Mammary epithelial cell (primary cell): ENCODE results near the gene DTD1.

Experiments
- EZH2 ChIP-seq: IDR thresholded peaks from 2 replicates; pipeline ENCODE4 v1.6.1; 2012; ENCODE audit warnings: low read length, inconsistent platforms, borderline replicate concordance
- TF ChIP-seq, protein P1 (sequence below), 2 donors: IDR thresholded peaks in 1 of 2; conservative IDR thresholded peaks in 1 of 2; 2 replicates each; pipeline ENCODE4 v1.5.1; 2011 to 2012; ENCODE audit warnings: inconsistent platforms in 2 of 2, low read length in 2 of 2, mild to moderate bottlenecking in 2 of 2, control low read depth in 1 of 2, low read depth in 1 of 2; ENCODE audit not compliant: insufficient read depth in 1 of 2; ENCODE audit errors: extremely low read depth in 1 of 2

DNA sequence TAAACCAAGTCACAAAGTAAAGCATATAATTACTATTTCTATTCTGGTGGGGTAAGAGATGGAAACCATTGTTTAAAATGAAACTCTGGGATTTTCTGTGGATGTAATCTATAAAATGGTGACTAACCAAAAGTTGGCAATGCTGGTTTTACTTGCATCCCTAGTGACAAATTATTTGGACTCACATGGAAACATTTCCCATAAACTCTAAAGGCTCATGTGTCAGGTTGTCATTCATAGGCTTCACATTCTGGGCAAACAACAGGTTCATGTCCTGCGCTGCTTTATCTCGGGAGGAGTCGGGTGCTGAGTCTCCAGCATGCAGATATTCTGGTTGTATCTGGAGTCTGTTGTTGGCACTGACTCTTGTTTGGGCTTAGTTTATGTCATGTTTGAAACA lies 127.7 kb downstream of the DTD1 start:
- TF ChIP-seq, protein P1, sequence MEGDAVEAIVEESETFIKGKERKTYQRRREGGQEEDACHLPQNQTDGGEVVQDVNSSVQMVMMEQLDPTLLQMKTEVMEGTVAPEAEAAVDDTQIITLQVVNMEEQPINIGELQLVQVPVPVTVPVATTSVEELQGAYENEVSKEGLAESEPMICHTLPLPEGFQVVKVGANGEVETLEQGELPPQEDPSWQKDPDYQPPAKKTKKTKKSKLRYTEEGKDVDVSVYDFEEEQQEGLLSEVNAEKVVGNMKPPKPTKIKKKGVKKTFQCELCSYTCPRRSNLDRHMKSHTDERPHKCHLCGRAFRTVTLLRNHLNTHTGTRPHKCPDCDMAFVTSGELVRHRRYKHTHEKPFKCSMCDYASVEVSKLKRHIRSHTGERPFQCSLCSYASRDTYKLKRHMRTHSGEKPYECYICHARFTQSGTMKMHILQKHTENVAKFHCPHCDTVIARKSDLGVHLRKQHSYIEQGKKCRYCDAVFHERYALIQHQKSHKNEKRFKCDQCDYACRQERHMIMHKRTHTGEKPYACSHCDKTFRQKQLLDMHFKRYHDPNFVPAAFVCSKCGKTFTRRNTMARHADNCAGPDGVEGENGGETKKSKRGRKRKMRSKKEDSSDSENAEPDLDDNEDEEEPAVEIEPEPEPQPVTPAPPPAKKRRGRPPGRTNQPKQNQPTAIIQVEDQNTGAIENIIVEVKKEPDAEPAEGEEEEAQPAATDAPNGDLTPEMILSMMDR (conservative IDR thresholded peaks at IDR 0.05 in 1 of 2, IDR thresholded peaks at IDR 0.05 in 1 of 2; ENCODE audit: extremely low read depth in 1 of 2, insufficient read depth in 1 of 2, low read depth in 1 of 2, low read length in 2 of 2): no peak
- no peak for TF ChIP-seq EZH2
